SIG-M5 (cell line): ENCODE measurements around the gene FTCD.
"Not testable (repeated sequence)": the region's sequence is repeated elsewhere in the genome, so short reads cannot be mapped to it uniquely, and the experiment has no call there.

Experiments used
- DNase-seq: peaks from one replicate; lab custom pipeline; 2025; lab: John Stamatoyannopoulos, UW

Gene FTCD

DNA sequence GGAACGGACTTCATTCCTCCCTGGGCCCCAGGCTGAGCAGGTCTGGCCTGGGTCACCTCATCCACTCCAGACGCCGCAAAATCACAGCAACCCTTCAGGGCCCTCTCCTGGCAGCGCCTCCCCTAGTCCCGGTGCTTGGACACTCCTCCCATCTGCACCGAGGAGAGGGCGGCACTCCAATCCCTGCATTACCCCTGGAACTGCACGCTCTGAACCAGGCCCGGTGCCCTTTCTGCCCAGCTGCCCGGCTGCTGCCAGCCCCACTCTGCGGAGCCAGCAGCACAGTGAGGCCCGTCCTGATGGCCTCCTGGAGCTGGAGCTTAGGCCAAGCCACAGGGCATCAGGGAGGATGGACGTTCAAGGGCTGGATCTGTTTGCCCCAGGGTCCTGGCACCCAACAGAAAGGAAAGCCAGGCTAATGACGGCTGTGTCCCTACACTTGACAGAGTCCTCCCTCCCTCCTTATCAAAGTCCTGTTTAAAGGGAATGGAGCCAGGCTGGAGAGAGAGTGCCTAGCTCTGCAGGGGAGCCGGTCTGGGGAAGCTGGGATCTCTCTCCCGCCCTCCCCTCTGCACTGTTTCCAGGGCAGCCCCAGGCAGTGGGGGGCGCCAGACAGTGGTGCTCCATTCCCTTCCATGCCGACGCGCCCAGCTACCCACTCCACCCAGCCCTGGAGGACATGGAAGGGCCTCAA, 44.7 kb downstream of the FTCD start:
- DNase-seq, result no peak

DNA sequence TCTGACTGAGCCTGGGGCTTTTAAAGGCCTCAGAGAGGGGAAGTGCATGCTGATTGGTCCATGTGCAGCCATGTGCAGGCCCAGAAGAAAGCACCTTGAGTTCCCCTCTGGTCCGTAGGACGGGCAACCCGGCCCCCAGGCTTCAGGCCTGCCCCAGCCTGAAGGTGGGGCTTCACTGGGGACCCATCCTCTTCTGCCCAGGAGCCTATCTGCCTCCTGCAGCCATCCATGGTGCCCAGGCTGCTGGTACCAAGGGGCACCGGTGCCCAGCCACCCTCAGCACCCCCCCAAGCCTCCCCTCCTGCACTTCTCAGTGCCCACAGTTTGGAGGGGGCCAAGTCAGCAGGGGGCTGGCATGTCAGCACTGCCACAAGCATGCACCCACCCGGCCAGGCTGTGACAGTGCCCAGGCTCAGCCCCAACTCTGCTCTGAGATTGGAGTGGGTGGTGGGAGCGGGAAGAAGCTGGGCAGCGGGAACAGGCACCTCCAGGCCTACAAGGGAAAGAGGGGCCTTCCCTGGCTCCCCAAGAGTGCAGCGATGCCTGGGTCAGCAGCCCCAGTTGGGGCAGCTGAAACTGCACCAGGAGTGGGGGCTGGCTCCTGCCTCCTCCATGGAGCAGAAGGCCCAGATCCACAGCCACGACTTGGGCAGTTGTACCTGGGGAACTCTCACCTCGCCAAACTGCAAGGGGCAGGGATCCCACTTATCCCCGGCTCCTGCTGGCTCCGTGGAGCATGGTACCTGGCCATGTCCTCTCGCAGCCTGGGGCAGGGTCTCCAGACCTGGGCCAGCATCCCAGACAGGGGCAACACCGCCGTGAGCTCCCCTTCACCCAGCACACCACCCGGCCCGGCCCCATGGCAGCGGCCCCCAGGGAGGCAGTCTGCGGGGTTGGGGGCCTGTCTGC, 45.8 kb downstream of the FTCD start:
- no peak for DNase-seq

DNA sequence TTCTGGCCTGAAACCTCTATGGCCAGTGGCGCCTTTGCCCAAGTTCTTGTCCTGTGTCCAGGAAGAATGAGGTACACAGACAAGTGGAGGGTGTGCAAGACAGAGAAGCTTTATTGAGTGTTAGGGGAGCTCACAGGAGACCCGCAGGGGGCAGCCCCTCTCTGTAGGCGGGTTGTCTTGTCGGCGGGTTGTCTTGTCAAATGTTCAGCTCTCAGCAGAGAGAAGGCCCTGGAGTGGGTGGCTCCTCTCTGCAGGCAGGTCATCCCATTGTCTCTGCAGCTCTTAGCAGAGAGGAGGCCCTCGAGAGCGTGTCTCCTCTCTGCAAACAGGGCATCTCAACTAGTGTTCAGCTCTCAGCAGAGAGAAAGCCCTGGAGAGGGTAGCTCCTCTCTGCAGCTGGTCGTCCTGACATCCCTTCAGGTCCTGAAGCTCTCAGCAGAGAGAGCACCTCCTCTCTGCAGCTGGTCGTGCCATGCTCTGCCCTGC, 46.5 kb downstream of the FTCD start:
- DNase-seq, result no peak

GRCh38 chr21:46107376-46107775, 48.0 kb downstream of the FTCD start:
- DNase-seq, result not testable (repeated sequence)

GRCh38 chr21:46104104-46104503, 51.3 kb downstream of the FTCD start:
- DNase-seq, result no peak

DNA sequence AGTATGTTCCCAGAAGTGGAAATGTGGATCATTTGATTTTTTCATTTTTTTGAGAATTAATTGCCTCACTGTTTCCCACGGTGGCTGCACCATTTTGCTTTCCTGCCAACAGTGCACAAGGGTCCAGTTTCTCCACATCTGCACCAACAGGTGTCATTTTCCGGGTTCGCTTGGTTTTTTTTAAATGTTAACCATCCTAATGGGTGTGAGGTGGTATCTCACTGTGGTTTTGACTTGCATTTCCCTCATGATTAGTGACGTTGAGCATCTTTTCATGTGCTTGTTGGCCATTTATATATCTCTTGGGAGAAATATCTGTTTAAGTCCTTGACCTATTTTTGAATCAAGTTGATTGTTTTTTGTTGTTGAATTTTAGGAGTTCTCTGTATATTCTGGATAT, 54.5 kb downstream of the FTCD start:
- no peak for DNase-seq

GRCh38 chr21:46100426-46100825, 55.0 kb downstream of the FTCD start:
- no peak for DNase-seq

GRCh38 chr21:46100020-46100419, 55.4 kb downstream of the FTCD start:
- DNase-seq, result no peak

DNA sequence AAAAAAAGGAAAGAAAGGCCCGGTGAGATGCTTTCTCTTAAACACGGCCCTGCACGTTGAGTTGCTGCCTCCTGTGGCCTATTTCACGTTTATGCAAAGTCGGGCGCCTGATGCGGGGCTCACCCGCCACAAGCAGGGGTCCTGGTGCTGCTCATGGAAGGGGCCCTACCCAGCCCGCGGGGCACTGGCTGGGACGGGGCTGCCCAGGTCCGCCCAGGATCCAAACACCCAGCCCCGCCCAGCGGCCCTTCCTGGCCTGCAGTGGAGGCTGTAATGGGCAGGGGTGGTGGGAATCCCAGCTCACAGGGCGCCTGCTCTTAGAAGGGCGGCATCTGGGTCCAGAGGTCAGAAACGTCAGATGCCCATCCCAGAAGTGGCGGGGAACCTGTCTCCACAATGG, 55.9 kb downstream of the FTCD start:
- no peak for DNase-seq

DNA sequence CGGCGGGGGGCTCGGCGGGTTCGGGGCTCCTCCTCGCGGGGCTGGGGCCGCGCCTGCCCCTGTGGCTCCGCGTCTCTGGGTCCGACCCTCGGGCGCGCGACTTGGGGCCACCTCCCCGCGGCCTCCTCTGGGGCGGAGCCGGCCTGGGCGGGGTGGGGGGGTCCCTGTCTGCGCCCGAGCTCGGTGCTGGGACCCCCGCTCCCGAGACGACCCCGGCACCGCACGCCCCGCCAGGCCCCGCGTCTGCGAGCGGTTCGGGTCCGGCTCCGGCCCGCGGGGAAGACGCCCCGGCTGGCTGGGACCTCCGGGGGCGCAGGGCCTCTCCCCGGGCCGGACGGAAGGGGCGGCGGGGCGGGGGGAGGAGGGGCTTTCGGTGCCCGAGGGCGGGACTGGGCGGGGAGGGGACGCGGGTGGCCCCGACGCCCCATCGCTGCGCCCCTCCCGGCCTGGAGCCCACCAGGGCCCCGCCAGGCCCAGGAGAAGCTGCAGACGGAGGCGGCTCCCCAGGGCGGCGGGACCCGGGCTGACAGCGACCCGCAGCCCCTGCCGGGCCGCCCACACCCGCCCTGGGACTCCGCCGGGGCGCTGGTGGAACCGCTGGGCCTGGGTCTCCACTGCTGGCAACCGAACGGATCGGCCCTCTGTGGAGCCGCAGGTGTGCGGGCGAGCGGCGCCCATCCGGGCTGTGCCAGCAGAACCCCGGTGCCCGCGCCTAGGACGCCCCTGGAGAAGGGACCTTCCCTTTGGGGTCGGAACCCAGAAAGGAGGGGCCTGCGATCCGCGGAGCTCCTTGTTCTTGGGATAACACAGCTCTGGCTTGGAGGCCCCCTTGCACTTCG, 56.9 kb downstream of the FTCD start:
- no peak for DNase-seq

DNA sequence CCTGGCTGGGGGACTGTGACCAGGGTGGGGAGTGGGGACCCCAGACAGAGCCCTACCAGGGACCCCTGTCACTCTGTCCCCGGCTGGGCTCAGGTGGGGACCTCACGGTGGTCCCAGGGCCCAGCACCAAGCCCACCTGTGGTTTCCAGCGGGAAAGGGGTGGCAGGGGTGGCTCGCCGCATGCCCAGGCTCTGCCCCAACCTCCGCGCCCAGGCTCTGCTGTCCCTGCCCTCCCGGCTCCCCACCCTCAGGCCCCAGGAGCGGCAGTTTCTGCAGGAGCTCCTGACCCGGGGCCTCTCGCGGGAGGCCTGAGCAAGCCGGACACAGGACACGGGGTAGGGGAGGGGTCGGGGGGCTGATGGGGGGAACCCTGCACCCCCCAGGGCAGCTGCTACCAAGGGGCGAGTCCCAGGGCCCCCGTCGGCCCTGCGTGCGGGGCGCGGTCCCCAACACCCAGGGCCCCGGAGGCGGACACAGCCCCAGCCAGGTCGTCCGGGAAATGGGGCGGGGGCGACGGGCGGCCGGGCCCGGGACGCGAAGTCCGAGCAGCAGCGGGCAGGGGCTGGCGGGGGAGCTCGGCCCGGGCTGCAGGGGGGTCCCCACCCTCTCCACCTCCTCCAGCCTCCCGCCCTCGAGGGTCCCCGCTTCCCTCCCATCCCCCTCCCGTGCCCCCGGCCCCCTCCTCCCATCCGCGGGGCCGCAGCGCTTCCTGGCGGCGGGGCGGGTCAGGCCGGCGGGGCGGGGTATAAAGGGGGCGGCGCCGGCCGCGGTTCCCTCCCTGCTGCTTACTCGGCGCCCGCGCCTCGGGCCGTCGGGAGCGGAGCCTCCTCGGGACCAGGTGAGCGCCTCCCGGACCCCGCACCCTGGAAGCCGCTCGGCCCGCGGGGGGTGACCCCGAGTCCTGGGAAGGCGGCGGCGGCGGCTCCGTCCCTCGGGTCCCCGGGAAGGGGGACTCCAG, 57.8 kb downstream of the FTCD start, which contains the start of gene COL6A2:
COL6A2 (plus strand) TSS at position 777 of the 958 bp plus-strand sequence.
- no peak for DNase-seq

GRCh38 chr21:46096596-46097335, 58.6 kb downstream of the FTCD start:
- DNase-seq, result no peak

GRCh38 chr21:46095814-46096595, 59.4 kb downstream of the FTCD start:
- DNase-seq, result no peak

- no peak for DNase-seq
Observed at GRCh38 chr21:46095083-46095719, 60.2 kb downstream of the FTCD start.

DNA sequence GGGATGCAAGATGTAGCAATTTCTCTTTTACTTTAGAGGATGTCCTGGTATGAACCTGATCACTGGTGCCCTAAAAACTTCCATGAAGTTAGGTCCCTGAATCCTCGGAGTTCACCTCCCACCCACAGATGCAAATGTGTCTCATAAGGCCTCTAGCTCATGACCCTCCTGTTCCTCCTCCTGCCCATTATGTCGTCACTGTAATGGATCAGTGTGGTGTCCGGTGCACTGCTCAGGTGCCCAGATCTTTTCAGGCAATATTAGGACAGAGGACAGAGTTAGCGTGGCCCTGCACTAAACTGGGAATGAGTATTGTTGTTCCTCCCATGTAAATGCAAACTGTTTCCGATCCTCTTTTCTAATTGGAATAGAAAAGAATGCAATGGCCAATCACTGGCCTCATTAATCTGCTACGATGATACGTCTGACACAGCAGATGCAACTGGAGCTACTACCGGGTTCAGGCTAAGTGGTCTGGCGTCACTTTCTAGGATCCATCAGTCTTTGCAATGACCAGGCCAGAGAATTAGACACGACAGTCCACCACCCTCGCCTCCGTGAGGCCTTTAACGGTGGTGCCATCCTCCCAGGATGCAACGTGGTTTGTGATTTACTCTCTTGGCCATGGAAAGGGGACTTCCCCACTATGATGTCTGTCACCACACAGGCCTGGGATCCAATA, 60.8 kb downstream of the FTCD start:
- DNase-seq, result no peak

- DNase-seq, result no peak
Observed at GRCh38 chr21:46093668-46094400, 61.5 kb downstream of the FTCD start.

- no peak for DNase-seq
Observed at GRCh38 chr21:46092811-46093667, 62.3 kb downstream of the FTCD start.
